T-helper 17 cell (primary cell): ENCODE measurements around the gene NT5DC2. TPM values are rescaled to one million over a fixed set of nuclear protein-coding genes. Genes with fewer than 3 reads are reported as not detected.
"Not testable (repeated sequence)": the region's sequence is repeated elsewhere in the genome, so short reads cannot be mapped to it uniquely, and the experiment has no call there.

ENCODE experiments used
- ATAC-seq: fragments of 150-1000 bp; cut with Tn5 transposase; 2 replicates; pipeline ENCODE4 v1.10.0; 2021; ENCODE audit warnings: mild to moderate bottlenecking, moderate library complexity
- DNase-seq, 3 donors: peaks; one replicate each; pipeline versions ENCODE4 v3.0.0 to v3.0.0-alpha.2; 2020 to 2021
- H3K9me3 ChIP-seq: one replicate; pipeline ENCODE4 v1.7.0; 2013; ENCODE audit warnings: low read length, mild to moderate bottlenecking; ENCODE audit not compliant: control insufficient read depth, poor library complexity, severe bottlenecking
- H3K27ac Mint-ChIP-seq: one replicate; pipeline ENCODE4 v1.8.0; 2022; ENCODE audit warnings: mild to moderate bottlenecking, moderate library complexity, mixed read lengths
- H3K27me3 Mint-ChIP-seq: one replicate; pipeline ENCODE4 v1.8.0; 2022; ENCODE audit warnings: mixed read lengths
- H3K36me3 Mint-ChIP-seq: one replicate; pipeline ENCODE4 v1.8.0; 2022; ENCODE audit warnings: low read depth, mixed read lengths
- H3K4me1 Mint-ChIP-seq: one replicate; pipeline ENCODE4 v1.8.0; 2022; ENCODE audit warnings: mild to moderate bottlenecking, mixed read lengths
- H3K4me3 Mint-ChIP-seq: one replicate; pipeline ENCODE4 v1.8.0; 2022; ENCODE audit warnings: mild to moderate bottlenecking, moderate library complexity, mixed read lengths
- total RNA-seq, 4 donors: library from RNA in 2 of 4; stranded (reverse) in 2 of 4; gene quantifications; one replicate each; pipeline ENCODE4 v1.2.3 and lab custom pipeline; 2022 to 2026

The NT5DC2 gene
- total RNA-seq, 2 donors from 2014 or later = 2.3 to 2.5 TPM

DNA sequence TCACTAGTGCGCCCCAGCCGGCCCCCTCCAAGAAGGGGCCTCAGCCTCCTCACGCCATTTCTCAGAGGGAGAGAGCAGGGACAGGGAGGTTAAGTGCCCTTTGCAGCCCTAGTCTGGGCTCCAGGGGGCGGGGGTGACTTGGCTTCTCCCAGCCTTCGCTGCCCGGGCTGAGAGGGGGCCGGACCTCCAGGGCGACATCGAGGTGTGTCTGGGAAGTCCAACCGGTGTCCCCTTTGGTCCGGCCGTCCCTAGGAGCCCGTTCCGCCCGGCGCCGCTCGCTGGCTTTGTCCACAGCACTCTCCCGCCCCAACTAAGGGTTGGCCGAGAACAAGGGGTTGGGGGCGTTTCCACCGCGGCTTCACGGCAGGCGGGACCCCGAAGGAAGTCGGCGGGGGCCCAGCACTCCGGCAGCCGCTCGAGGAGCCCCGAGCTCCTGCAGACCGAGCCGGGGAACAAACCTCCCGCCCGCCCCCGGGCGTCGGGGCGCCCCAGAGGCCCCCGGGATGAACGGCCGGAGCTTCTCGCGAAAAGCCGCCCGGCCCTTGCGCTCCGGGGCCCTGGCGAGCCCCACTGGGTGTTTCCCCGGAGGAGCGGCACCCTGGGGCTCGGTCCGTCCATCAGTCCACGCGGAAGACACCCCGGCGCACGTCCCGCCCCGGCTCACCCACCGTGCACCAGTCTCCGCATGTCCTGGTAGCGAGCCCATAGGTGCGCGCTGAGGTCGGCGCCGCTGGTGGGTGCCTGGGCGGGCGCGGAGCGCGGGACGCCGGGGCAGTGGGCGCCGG lies 627 bp downstream of the NT5DC2 start:
- H3K4me3 Mint-ChIP-seq = peak overlapping the region; percentile 67
- H3K27me3 Mint-ChIP-seq = no peaks in the 10 kb centered on the region
- H3K27ac Mint-ChIP-seq = peak overlapping the region; percentile 70
- DNase-seq = no peak
- peaks cover 2% of the 10 kb centered on the region for H3K36me3 Mint-ChIP-seq
- no peak for ATAC-seq
- no peaks in the 10 kb centered on the region for H3K9me3 ChIP-seq
- H3K4me1 Mint-ChIP-seq = peaks cover 17% of the 10 kb centered on the region

DNA sequence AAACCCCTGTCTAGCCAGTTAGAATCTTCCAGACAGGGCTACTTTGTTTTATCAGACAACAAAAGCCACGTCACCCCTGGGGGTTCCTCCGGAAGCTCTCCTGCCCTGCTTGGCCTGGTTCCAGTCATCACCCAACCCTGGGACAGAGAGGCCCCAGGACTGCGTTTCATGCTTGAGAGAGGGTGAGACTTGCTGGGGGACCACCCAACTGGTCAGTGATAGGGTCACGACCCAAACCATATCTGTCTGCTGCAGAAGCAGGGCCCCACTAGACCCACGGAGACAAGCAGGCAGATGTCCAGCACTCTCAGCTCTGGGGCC lies 1.2 kb downstream of the NT5DC2 start:
- no peaks in the 10 kb centered on the region for H3K9me3 ChIP-seq
- H3K27ac Mint-ChIP-seq = peak overlapping the region; percentile 70
- peaks cover 2% of the 10 kb centered on the region for H3K36me3 Mint-ChIP-seq
- peaks cover 11% of the 10 kb centered on the region for H3K4me1 Mint-ChIP-seq
- ATAC-seq = no peak
- peak overlapping the region; percentile 67 for H3K4me3 Mint-ChIP-seq
- no peaks in the 10 kb centered on the region for H3K27me3 Mint-ChIP-seq
- peak in 1 of 3 donors; percentile 31 for DNase-seq

DNA sequence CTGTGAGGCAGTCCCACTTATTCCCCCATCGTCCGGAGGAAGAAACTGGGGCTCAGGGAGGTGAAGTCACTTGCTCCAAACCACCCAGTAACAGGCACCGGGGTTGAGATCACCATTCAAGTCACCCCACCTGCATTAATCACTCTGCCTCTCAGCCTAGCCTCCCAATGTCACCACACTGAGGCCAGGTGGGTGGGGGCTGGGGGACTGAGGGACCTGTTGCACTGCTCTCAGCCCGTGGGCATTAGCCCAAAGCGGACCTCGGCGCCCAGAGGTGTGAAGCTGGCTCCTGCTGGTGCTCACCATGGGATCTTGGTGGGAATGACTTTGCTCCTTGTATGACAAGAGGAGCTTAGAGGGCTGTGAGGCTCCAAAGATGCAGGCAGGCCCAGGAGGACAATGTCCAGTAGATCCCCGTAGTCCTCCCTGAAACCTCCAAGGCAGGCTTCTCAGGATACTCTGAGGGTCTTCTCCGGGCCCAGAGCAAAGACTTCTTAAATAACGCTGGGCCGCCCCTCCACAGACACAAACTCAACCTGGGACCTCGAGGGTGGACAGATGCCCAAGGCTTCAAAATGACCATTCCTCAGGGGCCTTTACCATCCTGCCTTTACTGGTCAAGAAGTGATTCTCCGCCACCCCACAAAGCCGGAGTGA lies 1.7 kb downstream of the NT5DC2 start:
- H3K9me3 ChIP-seq = no peaks in the 10 kb centered on the region
- peak overlapping the region; percentile 67 for H3K4me3 Mint-ChIP-seq
- peaks cover 9% of the 10 kb centered on the region for H3K4me1 Mint-ChIP-seq
- peak overlapping the region; percentile 70 for H3K27ac Mint-ChIP-seq
- H3K27me3 Mint-ChIP-seq = no peaks in the 10 kb centered on the region
- ATAC-seq = no peak
- H3K36me3 Mint-ChIP-seq = peaks cover 2% of the 10 kb centered on the region
- DNase-seq = no peak

DNA sequence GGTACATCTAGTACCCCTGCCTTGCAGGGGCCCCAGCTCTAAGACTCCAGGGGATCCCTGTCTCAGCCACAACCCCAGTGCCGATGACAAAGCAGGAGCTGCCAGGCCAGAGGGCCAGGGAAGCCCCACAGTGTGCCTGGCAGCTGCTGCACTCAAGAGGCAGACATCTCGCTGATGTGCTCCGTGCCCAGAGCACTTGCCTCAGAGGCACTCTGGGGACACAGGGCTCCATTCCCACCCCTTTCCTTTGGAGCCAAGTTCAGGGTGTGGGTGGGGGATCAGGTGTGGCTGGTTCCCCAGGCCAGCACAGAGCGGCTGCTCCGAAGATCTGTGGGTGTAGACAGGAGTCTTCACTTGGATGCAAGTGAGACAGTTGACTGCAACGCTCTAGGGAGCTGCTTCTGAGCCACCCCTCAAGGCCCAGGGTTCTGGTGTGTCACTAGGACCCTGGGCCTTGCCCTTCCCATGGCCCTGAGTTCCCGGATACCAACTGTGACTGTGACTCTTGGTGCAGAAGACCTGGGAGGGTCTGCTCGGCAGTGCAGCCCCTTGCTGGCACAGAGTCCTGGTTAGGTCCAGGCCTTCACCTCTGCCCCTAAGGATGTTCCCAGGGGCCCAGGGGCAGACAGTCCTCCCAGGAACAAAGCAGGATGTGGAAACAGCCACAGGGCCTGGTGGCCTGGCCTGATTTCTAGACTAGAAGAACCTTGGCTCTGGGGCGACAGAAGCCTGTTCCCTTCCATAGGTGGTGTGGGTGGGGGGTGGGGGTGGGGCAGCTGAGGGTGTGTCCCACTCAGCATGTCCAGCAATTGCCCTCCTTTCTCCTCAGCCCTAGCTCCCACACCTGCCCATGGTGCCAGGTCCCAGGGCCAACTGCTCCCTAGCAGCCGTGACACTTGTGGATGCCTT lies 2.5 kb downstream of the NT5DC2 start:
- Mint-ChIP-seq H3K27me3 (no peaks in the 10 kb centered on the region), H3K4me1 (peaks cover 5% of the 10 kb centered on the region), H3K4me3 (no peak overlapping the region), H3K27ac (no peak overlapping the region), H3K36me3 (no peaks in the 10 kb centered on the region)
- H3K9me3 ChIP-seq = no peaks in the 10 kb centered on the region
- no peak for DNase-seq
- no peak for ATAC-seq

DNA sequence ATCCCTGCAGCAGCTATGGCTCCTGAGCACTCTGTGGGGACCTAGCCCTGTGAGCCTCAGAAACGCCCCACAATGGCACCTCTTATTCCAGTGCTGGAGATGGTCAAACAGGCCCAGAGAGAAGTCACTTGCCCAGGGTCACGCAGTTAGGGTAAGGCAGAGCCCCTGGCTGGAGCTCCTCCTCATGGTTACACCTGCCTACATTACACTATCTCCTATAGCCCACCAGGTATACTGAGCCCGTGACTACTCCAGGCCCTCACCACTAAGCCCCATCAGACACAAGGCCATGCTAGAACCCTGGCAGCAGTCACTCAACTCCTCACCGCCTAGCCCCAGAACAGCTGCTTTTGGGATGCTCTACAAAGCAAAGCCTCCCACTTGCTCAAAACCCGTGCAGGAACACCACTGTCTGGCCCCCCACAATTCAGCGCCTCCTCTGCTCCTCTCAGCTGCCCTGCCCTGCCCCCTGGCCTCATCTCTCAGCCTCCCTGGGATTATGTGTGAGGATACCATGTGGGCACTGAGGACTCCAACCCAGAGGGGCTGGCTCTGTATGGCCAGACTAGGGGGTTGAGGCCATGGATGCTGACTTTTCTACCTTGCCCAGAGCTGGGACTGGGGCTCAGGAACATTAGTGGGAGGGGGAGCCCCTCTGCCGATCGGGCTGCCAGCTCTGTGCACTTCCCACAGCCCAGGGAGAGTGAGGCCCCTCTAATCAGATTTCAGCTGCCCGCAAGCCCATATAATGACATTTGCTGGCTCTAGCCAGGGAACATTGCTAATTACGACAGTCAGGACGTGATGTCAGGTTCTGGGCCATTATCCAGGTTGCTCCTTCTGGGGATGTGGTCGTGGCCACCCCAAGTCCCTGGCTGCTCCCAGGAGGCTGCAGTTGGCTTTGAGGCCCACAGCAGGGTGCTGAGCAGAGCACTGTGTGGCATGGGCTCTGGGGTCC lies 4.0 kb downstream of the NT5DC2 start:
- H3K4me3 Mint-ChIP-seq = no peak overlapping the region
- H3K36me3 Mint-ChIP-seq = no peaks in the 10 kb centered on the region
- H3K4me1 Mint-ChIP-seq = peaks cover 2% of the 10 kb centered on the region
- ATAC-seq (no peak), DNase-seq (no peak)
- no peak overlapping the region for H3K27ac Mint-ChIP-seq
- H3K9me3 ChIP-seq = no peaks in the 10 kb centered on the region
- H3K27me3 Mint-ChIP-seq = no peaks in the 10 kb centered on the region

DNA sequence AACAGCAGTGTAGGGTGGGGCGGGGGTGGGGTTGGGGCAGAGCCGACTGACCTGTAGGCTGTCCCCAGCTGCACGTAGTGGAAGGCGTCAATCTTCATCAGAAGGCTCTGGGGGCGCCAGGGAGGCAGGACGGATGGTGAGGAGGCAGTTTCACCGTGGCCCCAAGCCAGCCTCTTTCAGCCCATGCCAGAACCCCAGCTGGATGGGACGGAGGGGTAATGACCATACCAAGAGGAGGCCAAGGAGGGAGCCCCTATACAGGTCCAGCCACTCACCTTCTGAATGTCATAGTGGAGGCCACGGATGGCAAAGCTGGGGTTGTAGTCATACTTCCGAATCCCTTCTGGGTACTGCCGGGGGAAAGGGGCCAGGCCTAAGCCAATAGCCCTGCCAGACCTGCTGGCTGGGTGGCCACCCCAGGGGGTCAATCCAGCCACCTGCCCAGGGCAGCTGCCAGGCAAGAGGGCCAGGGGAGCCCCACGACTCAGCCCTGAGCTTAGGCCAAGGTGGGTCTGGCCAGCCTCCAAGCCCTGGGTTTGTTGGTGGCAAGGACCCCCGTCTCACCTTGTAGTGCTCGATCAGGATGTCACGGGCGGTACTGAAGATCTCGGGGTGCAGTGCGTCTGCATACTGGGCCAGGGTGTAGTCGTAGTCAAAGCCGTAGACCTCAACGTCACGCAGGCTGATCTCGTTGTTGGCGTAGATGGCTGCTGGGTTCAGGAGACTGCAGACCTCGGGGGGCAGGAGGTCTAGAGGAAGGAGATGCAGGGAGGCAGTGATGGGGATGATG lies 4.9 kb downstream of the NT5DC2 start:
- Mint-ChIP-seq H3K4me3 (no peak overlapping the region), H3K27me3 (no peaks in the 10 kb centered on the region), H3K36me3 (no peaks in the 10 kb centered on the region), H3K4me1 (no peaks in the 10 kb centered on the region), H3K27ac (no peak overlapping the region)
- no peak for ATAC-seq
- H3K9me3 ChIP-seq = no peaks in the 10 kb centered on the region
- no peak for DNase-seq

DNA sequence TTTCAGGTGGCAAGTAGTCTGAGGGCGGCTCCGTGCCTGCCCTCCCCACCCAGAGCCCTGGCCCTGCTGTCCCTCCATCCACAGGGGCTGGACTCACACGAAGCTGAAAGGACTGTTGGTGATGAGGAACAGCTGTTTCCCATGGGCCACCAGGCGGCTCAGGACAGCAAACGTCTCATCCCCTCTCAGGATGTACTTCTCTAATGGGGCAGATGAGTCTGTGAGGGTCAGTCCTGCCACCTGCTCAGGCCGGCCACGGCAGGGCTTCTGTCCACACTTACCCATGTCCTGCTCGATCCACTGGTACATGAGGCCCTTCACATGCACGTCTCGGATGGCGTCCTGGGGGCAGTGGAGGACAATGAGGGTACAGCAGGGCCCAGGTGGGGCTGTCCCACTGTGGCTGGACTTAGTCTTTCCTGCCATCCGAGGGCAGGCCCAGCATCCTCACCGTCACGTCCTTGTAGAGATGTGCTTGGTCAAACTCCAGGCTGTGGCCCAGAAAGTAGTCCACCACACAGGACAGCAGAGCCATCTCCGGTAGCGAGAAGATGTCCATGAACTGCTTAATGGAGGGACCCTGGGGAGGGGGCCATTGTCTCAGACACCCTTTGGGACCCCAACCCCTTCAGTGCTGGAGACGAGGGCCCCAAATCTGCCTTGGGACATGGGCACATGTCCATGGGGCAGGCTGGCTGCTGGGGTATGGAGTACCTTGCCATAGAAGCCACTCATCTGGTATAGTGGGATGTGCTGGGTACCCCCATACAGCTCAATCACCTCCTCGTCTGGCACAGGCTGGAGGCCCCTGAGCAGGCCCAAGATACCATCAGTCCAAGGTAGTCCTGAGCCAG lies 5.7 kb downstream of the NT5DC2 start:
- Mint-ChIP-seq H3K36me3 (no peaks in the 10 kb centered on the region), H3K27ac (no peak overlapping the region), H3K4me1 (no peaks in the 10 kb centered on the region), H3K4me3 (no peak overlapping the region), H3K27me3 (no peaks in the 10 kb centered on the region)
- ATAC-seq (no peak), DNase-seq (no peak)
- H3K9me3 ChIP-seq = no peaks in the 10 kb centered on the region

DNA sequence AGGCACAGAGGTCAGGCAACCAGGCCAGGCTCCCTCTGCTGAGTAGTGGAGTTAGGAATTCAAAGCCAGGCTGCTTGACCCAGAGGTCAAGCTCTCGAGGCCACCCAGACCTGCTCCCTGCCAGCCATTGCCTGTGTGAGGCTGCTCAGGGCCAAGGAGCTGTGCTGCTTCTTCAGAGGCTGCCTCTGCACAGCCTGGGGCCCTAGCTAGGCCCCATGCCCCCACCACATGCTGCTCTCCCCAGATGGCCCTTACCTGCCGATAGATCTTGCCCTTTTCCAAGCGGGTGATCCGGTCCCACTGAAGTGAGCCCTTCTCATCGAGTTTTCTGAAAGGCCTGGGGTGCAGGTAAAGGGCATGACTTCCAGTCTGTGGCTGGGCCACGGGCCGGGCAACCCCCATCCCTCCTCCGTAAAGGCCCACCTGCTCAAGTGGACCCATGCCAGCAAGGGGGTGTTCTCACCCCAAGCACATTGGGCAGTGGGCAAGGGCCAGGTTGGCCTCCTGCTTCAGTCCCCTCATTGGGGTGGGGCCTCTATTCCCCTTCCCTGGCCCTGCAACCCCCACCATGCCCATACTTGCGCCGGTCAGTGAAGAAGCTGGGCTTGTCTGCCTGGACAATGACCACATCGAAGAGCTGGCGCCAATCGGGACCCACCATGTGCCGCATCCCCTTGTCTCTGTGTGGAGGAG lies 6.5 kb downstream of the NT5DC2 start:
- Mint-ChIP-seq H3K4me3 (no peak overlapping the region), H3K36me3 (no peaks in the 10 kb centered on the region), H3K4me1 (no peaks in the 10 kb centered on the region), H3K27ac (no peak overlapping the region), H3K27me3 (no peaks in the 10 kb centered on the region)
- ATAC-seq = no peak
- DNase-seq = no peak
- no peaks in the 10 kb centered on the region for H3K9me3 ChIP-seq

DNA sequence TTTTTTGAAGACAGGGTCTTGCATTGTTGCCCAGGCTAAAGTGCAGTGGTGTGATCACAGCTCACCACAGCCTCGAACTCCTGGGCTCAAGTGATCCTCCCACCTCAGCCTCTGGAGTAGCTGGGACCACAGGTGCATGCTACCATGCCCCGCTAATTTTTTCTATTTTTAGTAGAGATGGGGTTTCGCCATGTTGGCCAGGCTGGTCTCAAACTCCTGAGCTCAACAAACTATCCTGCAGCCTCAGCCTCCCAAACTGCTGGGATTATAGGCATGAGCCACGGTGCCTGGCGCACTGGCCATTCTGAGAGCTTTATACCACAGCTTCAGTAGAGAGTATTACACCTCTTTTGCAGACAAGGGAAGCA lies 7.0 kb downstream of the NT5DC2 start:
- ATAC-seq, H3K27me3 Mint-ChIP-seq, H3K9me3 ChIP-seq, H3K4me3 Mint-ChIP-seq, H3K36me3 Mint-ChIP-seq, H3K4me1 Mint-ChIP-seq, DNase-seq, H3K27ac Mint-ChIP-seq: not testable (repeated sequence)

DNA sequence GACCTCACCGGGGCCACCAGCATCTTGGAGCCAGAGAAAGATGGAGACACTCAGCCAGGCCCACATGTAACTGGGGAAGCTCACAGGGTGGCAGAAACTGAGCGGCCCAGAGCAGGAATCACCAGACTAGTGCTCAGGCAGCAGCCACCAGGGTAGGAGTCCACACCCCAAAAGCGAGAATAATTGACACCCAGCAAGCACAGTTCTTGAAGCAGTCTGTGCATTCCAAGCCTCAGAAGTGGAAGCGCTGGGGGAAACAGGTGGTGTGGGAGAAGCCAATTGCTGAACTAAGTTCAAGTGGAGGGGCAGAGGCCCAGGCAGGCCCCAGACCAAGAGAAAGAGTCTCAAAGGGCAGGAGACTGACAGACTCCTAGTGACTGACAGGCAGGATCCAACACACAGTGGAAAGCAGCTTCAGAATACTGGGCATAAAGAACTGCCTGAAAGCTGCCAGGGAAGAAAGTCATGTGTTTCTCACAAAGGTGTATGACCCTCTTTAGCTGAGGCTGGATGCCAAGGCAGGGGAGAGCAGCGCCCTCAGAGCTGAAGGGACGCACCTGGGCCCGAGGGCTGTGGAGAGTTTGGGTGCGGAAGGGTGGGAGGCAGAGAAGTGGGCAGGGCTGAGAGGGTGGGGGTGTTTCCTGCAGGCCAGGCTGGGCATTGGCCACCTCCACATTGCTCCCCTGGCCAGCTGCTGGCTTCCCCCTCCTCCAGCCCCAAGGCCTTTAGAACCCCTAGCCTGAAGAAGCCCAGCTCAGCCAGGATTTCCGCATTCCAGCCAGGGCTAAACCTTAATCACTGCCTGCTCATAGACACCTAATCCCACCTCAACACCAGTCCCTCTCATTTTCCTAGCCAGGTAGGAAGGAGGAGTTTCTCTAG lies 7.7 kb downstream of the NT5DC2 start:
- DNase-seq = peak in 2 of 3 donors; percentile 1 to 11
- no peaks in the 10 kb centered on the region for H3K9me3 ChIP-seq
- no peak overlapping the region for H3K4me3 Mint-ChIP-seq
- no peaks in the 10 kb centered on the region for H3K36me3 Mint-ChIP-seq
- peak overlapping the region; percentile 43 for H3K27ac Mint-ChIP-seq
- ATAC-seq = no peak
- H3K27me3 Mint-ChIP-seq = no peaks in the 10 kb centered on the region
- peaks cover under 1% of the 10 kb centered on the region for H3K4me1 Mint-ChIP-seq
